HepG2 (cell line): ENCODE data around the gene OS9. TPM values are rescaled to one million over a fixed set of nuclear protein-coding genes. Genes with fewer than 3 reads are reported as not detected.

Experiments used
- ATAC-seq: fragments of 200-7000 bp; cut with Tn5 transposase; 3 replicates; pipeline ENCODE4 v1.9.1; 2020; ENCODE audit warnings: mild to moderate bottlenecking, moderate library complexity
- BruUV-seq: library from RNA; stranded (reverse); fragments of 400-500 nt; replicated peaks from 2 replicates; lab custom pipeline; 2021; lab: Mats Ljungman, UMichigan
- CTCF ChIA-PET: fragments of 300-600 bp; formaldehyde crosslinking; extraction: SDS; loops from one replicate; lab custom pipeline; 2021; ENCODE audit warnings: low total read pairs, inconsistent platforms, low intra/inter-chr PET ratio; lab: Yijun Ruan, JAX
- POLR2A ChIA-PET: fragments of 350-600 bp; sonication (Branson Sonifier 250); formaldehyde crosslinking; loops from one replicate; lab custom pipeline; 2020; ENCODE audit warnings: antibody characterized with exemption, inconsistent platforms; lab: Yijun Ruan, JAX
- DNase-seq: peaks from one replicate; pipeline ENCODE4 v3.0.0-alpha.2; 2015; ENCODE audit warnings: low spot score
- FAIRE-seq: peaks from 3 replicates; lab custom pipeline; 2011; peaks lifted over from hg19 to GRCh38; lab: Jason Lieb, UNC
- H2AFZ ChIP-seq: one replicate; pipeline ENCODE4 v1.6.1; 2011; ENCODE audit warnings: low read length, inconsistent platforms
- H3K27ac ChIP-seq: fragments of 300-600 bp; 3 replicates; pipeline ENCODE4 v1.8.0; 2011; ENCODE audit warnings: mixed run types, mild to moderate bottlenecking, mixed read lengths, low read length, inconsistent platforms; ENCODE audit not compliant: insufficient read depth; ENCODE audit errors: extremely low read length
- H3K27me3 ChIP-seq, 2 experiments: fragments of 200-600 bp in 1 of 2; 2 replicates in 1 of 2; 3 replicates in 1 of 2; pipeline versions ENCODE4 v1.6.0 to v1.8.0; 2011; ENCODE audit warnings: low read length in 2 of 2, mild to moderate bottlenecking in 2 of 2, moderate library complexity in 2 of 2, inconsistent platforms in 1 of 2; ENCODE audit not compliant: insufficient read depth in 2 of 2, control insufficient read depth in 1 of 2
- H3K36me3 ChIP-seq, 2 experiments: fragments of 200-600 bp in 1 of 2; replicated peaks in 1 of 2; 2 replicates in 1 of 2; 3 replicates in 1 of 2; pipeline versions ENCODE4 v1.5.1 to v1.8.0; 2011; ENCODE audit warnings: low read length in 2 of 2, inconsistent platforms in 1 of 2; ENCODE audit not compliant: insufficient read depth in 2 of 2, control insufficient read depth in 1 of 2
- H3K4me1 ChIP-seq: 2 replicates; pipeline ENCODE4 v1.5.1; 2012; ENCODE audit warnings: low read length, inconsistent platforms; ENCODE audit not compliant: insufficient read depth
- H3K4me2 ChIP-seq: 2 replicates; pipeline ENCODE4 v1.6.0; 2011; ENCODE audit warnings: low read depth, low read length, inconsistent platforms
- H3K4me3 ChIP-seq, 3 experiments: fragments of 200-600 bp in 1 of 3; sonication (generic), shearing (Covaris generic) in 1 of 3; replicated peaks in 1 of 3; 2 replicates each; pipeline ENCODE4 v1.5.1; 2011 to 2016; ENCODE audit warnings: low read length in 3 of 3, inconsistent platforms in 2 of 3, low read depth in 2 of 3, mild to moderate bottlenecking in 2 of 3, control low read depth in 1 of 3, mixed read lengths in 1 of 3; ENCODE audit not compliant: insufficient read depth in 1 of 3
- H3K79me2 ChIP-seq: one replicate; pipeline ENCODE4 v1.6.1; 2011; ENCODE audit warnings: low read length, inconsistent platforms; ENCODE audit not compliant: insufficient read depth
- H3K9ac ChIP-seq: 2 replicates; pipeline ENCODE4 v1.6.0; 2011; ENCODE audit warnings: mild to moderate bottlenecking, low read depth, low read length, inconsistent platforms; ENCODE audit not compliant: insufficient read depth
- H3K9me3 ChIP-seq: 2 replicates; pipeline ENCODE4 v1.5.1; 2012; ENCODE audit warnings: mild to moderate bottlenecking, low read length
- H4K20me1 ChIP-seq: 2 replicates; pipeline ENCODE4 v1.6.0; 2011; ENCODE audit warnings: inconsistent platforms, mild to moderate bottlenecking, low read length, moderate library complexity; ENCODE audit not compliant: insufficient read depth
- CBX1 ChIP-seq: IDR thresholded peaks from one replicate; pipeline ENCODE4 v1.6.1; 2016; ENCODE audit warnings: antibody characterized with exemption, low read depth
- EED ChIP-seq: sonication (generic); formaldehyde crosslinking; IDR thresholded peaks from 2 replicates; pipeline ENCODE4 v1.5.0; 2020; ENCODE audit warnings: mild to moderate bottlenecking, missing genetic modification reagents
- FOXP1 ChIP-seq, 2 experiments: fragments of 450-650 bp in 1 of 2; IDR thresholded peaks; 2 replicates each; pipeline ENCODE4 v1.6.1; 2017 to 2018; ENCODE audit warnings: antibody characterized with exemption in 1 of 2
- HIVEP1 ChIP-seq: sonication (generic); formaldehyde crosslinking; IDR thresholded peaks from 2 replicates; pipeline ENCODE4 v1.4.0; 2020; ENCODE audit warnings: mild to moderate bottlenecking, missing genetic modification reagents
- KAT8 ChIP-seq: IDR thresholded peaks from 2 replicates; pipeline ENCODE4 v1.6.1; 2016; ENCODE audit warnings: missing genetic modification reagents, missing compliant biosample characterization
- MLLT10 ChIP-seq: sonication (generic); formaldehyde crosslinking; IDR thresholded peaks from 2 replicates; pipeline ENCODE4 v1.4.0; 2020; ENCODE audit warnings: missing genetic modification reagents
- NONO ChIP-seq, 2 experiments: fragments of 450-650 bp in 1 of 2; sonication (generic) in 1 of 2; formaldehyde crosslinking in 1 of 2; IDR thresholded peaks in 1 of 2; conservative IDR thresholded peaks in 1 of 2; 2 replicates each; pipeline versions ENCODE4 v1.6.1 to v1.8.0; 2017 to 2022; ENCODE audit warnings: mild to moderate bottlenecking in 1 of 2, missing genetic modification reagents in 1 of 2, moderate library complexity in 1 of 2
- PHF21A ChIP-seq: sonication (generic); formaldehyde crosslinking; IDR thresholded peaks from 2 replicates; pipeline ENCODE4 v1.5.0; 2020; ENCODE audit warnings: mild to moderate bottlenecking, missing genetic modification reagents
- SUZ12 ChIP-seq: fragments of 150-350 bp; IDR thresholded peaks from 2 replicates; pipeline ENCODE4 v1.6.1; 2014; ENCODE audit warnings: low read depth, low read length
- TGIF2 ChIP-seq: IDR thresholded peaks from 2 replicates; pipeline ENCODE4 v1.6.1; 2016; ENCODE audit warnings: control low read depth, missing compliant biosample characterization
- ZBTB10 ChIP-seq: sonication (generic); formaldehyde crosslinking; IDR thresholded peaks from 2 replicates; pipeline ENCODE4 v1.4.0; 2020; ENCODE audit warnings: missing genetic modification reagents, borderline replicate concordance
- ZNF33B ChIP-seq: sonication (generic); formaldehyde crosslinking; IDR thresholded peaks from 2 replicates; pipeline ENCODE4 v1.5.1; 2020; ENCODE audit warnings: mild to moderate bottlenecking, missing genetic modification reagents
- ZNF343 ChIP-seq: sonication (generic); formaldehyde crosslinking; IDR thresholded peaks from 2 replicates; pipeline ENCODE4 v1.4.0; 2020; ENCODE audit warnings: mild to moderate bottlenecking, missing genetic modification reagents
- ZNF430 ChIP-seq: sonication (generic); formaldehyde crosslinking; IDR thresholded peaks from 2 replicates; pipeline ENCODE4 v1.9.0; 2021; ENCODE audit warnings: mild to moderate bottlenecking, missing genetic modification reagents
- ZNF713 ChIP-seq: sonication (generic); formaldehyde crosslinking; IDR thresholded peaks from 2 replicates; pipeline ENCODE4 v1.4.0; 2020; ENCODE audit warnings: mild to moderate bottlenecking, missing genetic modification reagents
- ZNF768 ChIP-seq: sonication (generic); formaldehyde crosslinking; IDR thresholded peaks from 2 replicates; pipeline ENCODE4 v1.4.0; 2020; ENCODE audit warnings: missing genetic modification reagents
- ZNF770 ChIP-seq: sonication (generic); formaldehyde crosslinking; IDR thresholded peaks from 2 replicates; pipeline ENCODE4 v1.5.0; 2020; ENCODE audit warnings: mild to moderate bottlenecking, missing genetic modification reagents
- ZNF83 ChIP-seq: sonication (generic); formaldehyde crosslinking; IDR thresholded peaks from 2 replicates; pipeline ENCODE4 v1.4.0; 2020; ENCODE audit warnings: missing genetic modification reagents, mild to moderate bottlenecking, borderline replicate concordance
- WGBS: methylation state at CpG from one replicate; pipeline ENCODE4 v1.1.6; 2017; ENCODE audit warnings: low lambda C conversion rate; 5-methylcytosine and 5-hydroxymethylcytosine counted together
- in situ Hi-C: cut with HindIII; loops from 2 replicates; pipeline ENCODE4 v1.10.0; 2017; ENCODE audit warnings: low pct_unique_long_range_greater_than_20kb; ENCODE audit not compliant: extremely low pct_ligation_motif_present
- intact Hi-C: fragments of 100-400 bp; cut with micrococcal nuclease; formaldehyde crosslinking; loops from one replicate; pipeline ENCODE4 v1.10.0; 2022; ENCODE audit not compliant: unreplicated experiment
- polyA plus RNA-seq, 8 experiments: library from polyadenylated mRNA; depleted of rRNA in 3 of 8; stranded (reverse) in 7 of 8; unstranded in 1 of 8; fragments of >200 nt; fragmentation: Illumina TruSeq in 4 of 8; extraction: Trizol in 4 of 8; gene quantifications; 2 replicates each; pipeline versions ENCODE4 v1.2.1 to v1.2.3, GENCODE V29; 2011 to 2016; ENCODE audit warnings: low read depth in 4 of 8, missing spikeins in 1 of 8, mixed read lengths in 1 of 8; ENCODE audit not compliant: insufficient read depth in 1 of 8
- total RNA-seq, 5 experiments: library from RNA; depleted of rRNA; stranded (reverse); fragments of >200 nt; fragmentation: Illumina TruSeq; extraction: Trizol; gene quantifications; 2 replicates each; pipeline ENCODE4 v1.2.3, GENCODE V29; 2016; ENCODE audit warnings: low read depth in 1 of 5
- TF ChIP-seq, protein P1 (sequence below): sonication (generic); formaldehyde crosslinking; IDR thresholded peaks from 2 replicates; pipeline ENCODE4 v1.5.0; 2020; ENCODE audit warnings: missing genetic modification reagents, mild to moderate bottlenecking, borderline replicate concordance

Gene OS9
- total and polyA plus RNA-seq, 2 of the 13 experiments (the other 11 are each of a cell fraction or from before 2014, with no cell fraction given), result 156 to 206 TPM

DNA sequence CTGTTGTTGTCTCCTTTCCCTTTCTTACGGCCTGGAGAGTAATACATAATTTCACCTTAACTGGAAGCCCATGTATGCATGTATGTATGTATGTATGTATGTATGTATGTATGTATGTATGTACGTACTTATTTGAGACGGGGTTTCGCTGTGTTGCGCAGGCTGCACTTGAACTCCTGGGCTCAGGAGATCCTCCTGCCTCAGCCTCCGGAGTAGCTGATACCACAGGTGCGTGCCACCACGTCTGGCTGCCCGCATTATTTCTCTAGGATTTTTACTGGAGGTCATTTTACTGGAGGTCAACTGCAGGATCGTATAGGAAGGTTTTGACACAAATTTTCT, 644 bp upstream of the OS9 start (continued):
- no peak for TF ChIP-seq TGIF2 (CRISPR knock-in tag)
- peak; percentile 99 for TF ChIP-seq ZNF770 (CRISPR knock-in tag)
- TF ChIP-seq ZNF768 (CRISPR knock-in tag), result peak; percentile 20; the same call in 1 of the 2 replicates
- TF ChIP-seq CBX1, result peak; percentile 12
- TF ChIP-seq HIVEP1 (CRISPR knock-in tag), result no peak
- no peak for TF ChIP-seq MLLT10
- TF ChIP-seq ZNF33B, result no peak
- no peak for TF ChIP-seq NONO (IDR thresholded peaks at IDR 0.05)
- 0 out of 2 replicates have a peak, but pooled peaks have one; percentile 4 for TF ChIP-seq NONO (CRISPR knock-in tag; conservative IDR thresholded peaks at IDR 0.05)
- no peak for TF ChIP-seq KAT8 (CRISPR knock-in tag)
- TF ChIP-seq, protein P1, sequence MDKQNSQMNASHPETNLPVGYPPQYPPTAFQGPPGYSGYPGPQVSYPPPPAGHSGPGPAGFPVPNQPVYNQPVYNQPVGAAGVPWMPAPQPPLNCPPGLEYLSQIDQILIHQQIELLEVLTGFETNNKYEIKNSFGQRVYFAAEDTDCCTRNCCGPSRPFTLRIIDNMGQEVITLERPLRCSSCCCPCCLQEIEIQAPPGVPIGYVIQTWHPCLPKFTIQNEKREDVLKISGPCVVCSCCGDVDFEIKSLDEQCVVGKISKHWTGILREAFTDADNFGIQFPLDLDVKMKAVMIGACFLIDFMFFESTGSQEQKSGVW (CRISPR knock-in tag), result no peak

GRCh38 chr12:57694459-57695019, 607 bp downstream of the OS9 start:
- ChIA-PET POLR2A (interaction anchor here (1.5 kb wide), 1 partner anchor 31 kb away, joined by 5 read pairs; no protein-coding TSS in a partner anchor), CTCF (interaction anchor here (1.6 to 2.0 kb wide), 2 partner anchors 62 to 111 kb away, joined by 6 read pairs; partner anchors contain the start of gene B4GALNT1)
- DNase-seq, result no peak
- peak; percentile 29 for ATAC-seq
- TSS peak; percentile 69 for BruUV-seq
- H4K20me1 ChIP-seq, result no peaks in the 10 kb centered on the region
- H3K27me3 ChIP-seq, result no peaks in the 10 kb centered on the region
- peak overlapping the region; percentile 80 for H3K9ac ChIP-seq
- 3% methylated on average over 12 of the region's 15 CpGs for WGBS
- H3K79me2 ChIP-seq, result peaks cover 11% of the 10 kb centered on the region
- no peak overlapping the region for H2AFZ ChIP-seq
- in situ Hi-C loops, result no loop called here
- peak overlapping the region; percentile 94 for H3K4me2 ChIP-seq
- peaks cover 8 to 18% of the 10 kb centered on the region in 2 experiments; a peak in 4 of 5 replicates for H3K36me3 ChIP-seq
- H3K27ac ChIP-seq, result peak overlapping the region; percentile 69
- intact Hi-C loops, result loop anchor here (5.0 kb wide), 1 partner anchor 43 kb away; the partner anchor contains the start of gene AGAP2
- FAIRE-seq, result no peak
- peak overlapping the region; percentile 86 to 90 (median 86) for H3K4me3 ChIP-seq
- no peaks in the 10 kb centered on the region for H3K9me3 ChIP-seq
- peaks cover 48% of the 10 kb centered on the region for H3K4me1 ChIP-seq
- peak; percentile 63; the same call in 1 of the 2 replicates for TF ChIP-seq ZNF430 (CRISPR knock-in tag)
- TF ChIP-seq EED (CRISPR knock-in tag), result no peak
- TF ChIP-seq SUZ12, result no peak
- TF ChIP-seq ZNF83, result 0 out of 2 replicates have a peak, but pooled peaks have one; percentile 3
- TF ChIP-seq ZBTB10, result no peak
- TF ChIP-seq ZNF713 (CRISPR knock-in tag), result no peak
- TF ChIP-seq FOXP1 (IDR thresholded peaks at IDR 0.05), result no peak
- no peak for TF ChIP-seq FOXP1 (CRISPR knock-in tag; IDR thresholded peaks at IDR 0.05)
- 0 out of 2 replicates have a peak, but pooled peaks have one; percentile 42 for TF ChIP-seq ZNF343 (CRISPR knock-in tag)
- TF ChIP-seq PHF21A (CRISPR knock-in tag), result no peak
